ENCODE data around the gene MGST1. TPM values are rescaled to one million over a fixed set of nuclear protein-coding genes. Genes with fewer than 3 reads are reported as not detected.

The MGST1 gene
- total RNA-seq, 4 donors from 2014 or later = 84.3 to 205 (median 134) TPM

- 76 to 81% methylated on average over 5 of the region's 5 CpGs for WGBS, 2 donors
- Histone ChIP-seq H3K4me1 (peaks cover 0 to 3% (median 0%) of the 10 kb centered on the region in 3 donors), H3K9me3 (no peaks in the 10 kb centered on the region), H3K27me3 (no peaks in the 10 kb centered on the region), H3K4me3 (no peak overlapping the region), H3K36me3 (no peaks in the 10 kb centered on the region), H3K27ac (no peak overlapping the region)
- no peak for DNase-seq
- TF ChIP-seq CTCF (IDR thresholded peaks at IDR 0.05) (no peak), POLR2A (IDR thresholded peaks at IDR 0.05) (no peak)
- intact Hi-C loops (cut with DNase I) = no loop called here
These were observed 37.3 kb downstream of the MGST1 start for GRCh38 chr12:16384732-16385131.

GRCh38 chr12:16385782-16386646, 38.6 kb downstream of the MGST1 start:
- WGBS, 2 donors = 27 to 41% methylated on average over 13 of the region's 13 CpGs
- Histone ChIP-seq H3K4me1 (peaks cover 0 to 3% (median 0%) of the 10 kb centered on the region in 3 donors), H3K27me3 (no peaks in the 10 kb centered on the region), H3K9me3 (no peaks in the 10 kb centered on the region), H3K27ac (no peak overlapping the region), H3K4me3 (no peak overlapping the region), H3K36me3 (no peaks in the 10 kb centered on the region)
- DNase-seq = no peak
- peak in 3 of 6 experiments; percentile 13 to 26 (median 18) for TF ChIP-seq CTCF (IDR thresholded peaks at IDR 0.05)
- no peak for TF ChIP-seq POLR2A (IDR thresholded peaks at IDR 0.05)
- intact Hi-C loops (cut with DNase I) = no loop called here

- no peaks in the 10 kb centered on the region for H3K36me3 ChIP-seq
- no peak overlapping the region for H3K4me3 ChIP-seq
- intact Hi-C loops (cut with DNase I) = no loop called here
- no peaks in the 10 kb centered on the region for H3K9me3 ChIP-seq
- no peak overlapping the region for H3K27ac ChIP-seq
- TF ChIP-seq POLR2A (IDR thresholded peaks at IDR 0.05) (no peak), CTCF (IDR thresholded peaks at IDR 0.05) (no peak)
- 63 to 67% methylated on average over 2 of the region's 2 CpGs for WGBS, 2 donors
- DNase-seq = no peak
- no peaks in the 10 kb centered on the region for H3K27me3 ChIP-seq
- H3K4me1 ChIP-seq = no peaks in the 10 kb centered on the region
These were observed 40.5 kb downstream of the MGST1 start for GRCh38 chr12:16387919-16388318.

- Histone ChIP-seq H3K4me1 (no peaks in the 10 kb centered on the region), H3K27me3 (no peaks in the 10 kb centered on the region), H3K36me3 (no peaks in the 10 kb centered on the region), H3K9me3 (peaks cover 0 to 9% (median 0%) of the 10 kb centered on the region in 3 donors), H3K4me3 (no peak overlapping the region), H3K27ac (no peak overlapping the region)
- TF ChIP-seq CTCF (IDR thresholded peaks at IDR 0.05) (no peak), POLR2A (IDR thresholded peaks at IDR 0.05) (no peak)
- intact Hi-C loops (cut with DNase I) = no loop called here
- 52 to 59% methylated on average over 4 of the region's 4 CpGs for WGBS, 2 donors
- DNase-seq = no peak
These were observed 42.1 kb downstream of the MGST1 start for GRCh38 chr12:16389594-16389993.

- Histone ChIP-seq H3K27me3 (no peaks in the 10 kb centered on the region), H3K36me3 (no peaks in the 10 kb centered on the region), H3K4me3 (no peak overlapping the region), H3K4me1 (no peaks in the 10 kb centered on the region), H3K27ac (no peak overlapping the region), H3K9me3 (peaks cover 0 to 15% (median 0%) of the 10 kb centered on the region in 3 donors)
- WGBS, 2 donors = 57 to 83% methylated on average over 1 of the region's 1 CpG
- DNase-seq = no peak
- no peak for TF ChIP-seq CTCF (IDR thresholded peaks at IDR 0.05)
- no peak for TF ChIP-seq POLR2A (IDR thresholded peaks at IDR 0.05)
- intact Hi-C loops (cut with DNase I) = no loop called here
These were observed 45.5 kb downstream of the MGST1 start for GRCh38 chr12:16392846-16393535.
